Stimulated activated CD4-positive, alpha-beta T cell treated with anti-CD3 and anti-CD28 coated beads, Interleukin-1b, Interleukin-23, amount 100 ng/mL, for 1 hour (primary cell): Measurements from ENCODE around the gene FERMT3.
A peak's percentile ranks its signal among the peaks of the same experiment; 100 is the strongest.

Experiments used
- DNase-seq, 2 donors: peaks; one replicate each; pipeline ENCODE4 v3.0.0-alpha.2; 2020; ENCODE audit warnings: low read depth in 2 of 2

Gene FERMT3

GRCh38 chr11:64186492-64187165, 19.9 kb upstream of the FERMT3 start:
- no peak for DNase-seq

- DNase-seq: no peak
Measured at GRCh38 chr11:64192434-64192833, 14.1 kb upstream of the FERMT3 start.

- DNase-seq: no peak
Measured at GRCh38 chr11:64196626-64197025, 9.9 kb upstream of the FERMT3 start.

GRCh38 chr11:64198511-64198910, 8.0 kb upstream of the FERMT3 start:
- no peak for DNase-seq

GRCh38 chr11:64201543-64201942, 5.0 kb upstream of the FERMT3 start:
- DNase-seq: no peak

GRCh38 chr11:64202992-64203391, 3.5 kb upstream of the FERMT3 start:
- DNase-seq: no peak

- no peak for DNase-seq
Measured at GRCh38 chr11:64203421-64204079, 3.0 kb upstream of the FERMT3 start.

GRCh38 chr11:64204080-64204440, 2.5 kb upstream of the FERMT3 start:
- DNase-seq: no peak

- peak in 1 of 2 donors; percentile 64 for DNase-seq
Measured at GRCh38 chr11:64204464-64204989, 2.0 kb upstream of the FERMT3 start.

GRCh38 chr11:64207256-64208085, 950 bp downstream of the FERMT3 start:
- DNase-seq: peak in 1 of 2 donors; percentile 44

- no peak for DNase-seq
Measured at GRCh38 chr11:64208086-64208795, 1.7 kb downstream of the FERMT3 start.

GRCh38 chr11:64208796-64209562, 2.5 kb downstream of the FERMT3 start:
- no peak for DNase-seq

- no peak for DNase-seq
Measured at GRCh38 chr11:64209563-64209843, 3.0 kb downstream of the FERMT3 start.

GRCh38 chr11:64210301-64211020, 3.9 kb downstream of the FERMT3 start:
- no peak for DNase-seq

GRCh38 chr11:64211181-64211872, 4.8 kb downstream of the FERMT3 start:
- no peak for DNase-seq

- DNase-seq: no peak
Measured at GRCh38 chr11:64216879-64217278, 10.4 kb downstream of the FERMT3 start.

GRCh38 chr11:64218628-64219353, 12.3 kb downstream of the FERMT3 start:
- DNase-seq: no peak

GRCh38 chr11:64219354-64219684, 12.8 kb downstream of the FERMT3 start:
- DNase-seq: no peak

GRCh38 chr11:64219755-64220154, 13.2 kb downstream of the FERMT3 start:
- DNase-seq: no peak

- no peak for DNase-seq
Measured at GRCh38 chr11:64220271-64220670, 13.8 kb downstream of the FERMT3 start.
